ENCODE results near the gene SDK2. TPM values are rescaled to one million over a fixed set of nuclear protein-coding genes. Genes with fewer than 3 reads are reported as not detected.
"Not testable (repeated sequence)": the region's sequence is repeated elsewhere in the genome, so short reads cannot be mapped to it uniquely, and the experiment has no call there.

Gene SDK2
- total RNA-seq, 1 experiment from 2014 or later, result not detected

GRCh38 chr17:73331060-73331459 lies 313.2 kb downstream of the SDK2 start:
- DNase-seq (ENCODE audit: low spot score), result no peak

GRCh38 chr17:73327676-73328075 lies 316.6 kb downstream of the SDK2 start:
- no peak for DNase-seq (ENCODE audit: low spot score)

- DNase-seq (ENCODE audit: low spot score), result peak; percentile 17
Observed at GRCh38 chr17:73325527-73325842, 318.8 kb downstream of the SDK2 start.

- no peak for DNase-seq (ENCODE audit: low spot score)
Observed at GRCh38 chr17:73324711-73325526, 319.3 kb downstream of the SDK2 start.

- no peak for DNase-seq (ENCODE audit: low spot score)
Observed at GRCh38 chr17:73324160-73324475, 320.1 kb downstream of the SDK2 start.

- no peak for DNase-seq (ENCODE audit: low spot score)
Observed at GRCh38 chr17:73323409-73324159, 320.7 kb downstream of the SDK2 start.

GRCh38 chr17:73320601-73321264 lies 323.5 kb downstream of the SDK2 start:
- DNase-seq (ENCODE audit: low spot score), result no peak

- no peak for DNase-seq (ENCODE audit: low spot score)
Observed at GRCh38 chr17:73319766-73320165, 324.5 kb downstream of the SDK2 start.

GRCh38 chr17:73318836-73319235 lies 325.4 kb downstream of the SDK2 start:
- no peak for DNase-seq (ENCODE audit: low spot score)

- DNase-seq (ENCODE audit: low spot score), result no peak
Observed at GRCh38 chr17:73318427-73318813, 325.8 kb downstream of the SDK2 start.

GRCh38 chr17:73317513-73318426 lies 326.5 kb downstream of the SDK2 start:
- DNase-seq (ENCODE audit: low spot score), result no peak

GRCh38 chr17:73316919-73317505 lies 327.2 kb downstream of the SDK2 start:
- DNase-seq (ENCODE audit: low spot score), result no peak

- no peak for DNase-seq (ENCODE audit: low spot score)
Observed at GRCh38 chr17:73315471-73315870, 328.8 kb downstream of the SDK2 start.

GRCh38 chr17:73313526-73314127 lies 330.6 kb downstream of the SDK2 start:
- DNase-seq (ENCODE audit: low spot score), result no peak

- not testable (repeated sequence) for DNase-seq (ENCODE audit: low spot score)
Observed at GRCh38 chr17:73312887-73313286, 331.4 kb downstream of the SDK2 start.

GRCh38 chr17:73311781-73312641 lies 332.2 kb downstream of the SDK2 start, which contains the start of gene CDC42EP4:
Gene CDC42EP4 (minus strand): TSS chr17:73312001. CDS start chr17:73286500, 25,501 bp downstream.
- peak; percentile 96 for DNase-seq (ENCODE audit: low spot score)

GRCh38 chr17:73311428-73311780 lies 332.8 kb downstream of the SDK2 start:
- no peak for DNase-seq (ENCODE audit: low spot score)

- peak; percentile 71 for DNase-seq (ENCODE audit: low spot score)
Observed at GRCh38 chr17:73309727-73310596, 334.3 kb downstream of the SDK2 start.

- not testable (repeated sequence) for DNase-seq (ENCODE audit: low spot score)
Observed at GRCh38 chr17:73308959-73309358, 335.3 kb downstream of the SDK2 start.
